ENCODE data around the gene SIVA1. TPM values are rescaled to one million over a fixed set of nuclear protein-coding genes. Genes with fewer than 3 reads are reported as not detected.

Gene SIVA1
- total RNA-seq, 1 donor from 2014 or later: 60.7 TPM

DNA sequence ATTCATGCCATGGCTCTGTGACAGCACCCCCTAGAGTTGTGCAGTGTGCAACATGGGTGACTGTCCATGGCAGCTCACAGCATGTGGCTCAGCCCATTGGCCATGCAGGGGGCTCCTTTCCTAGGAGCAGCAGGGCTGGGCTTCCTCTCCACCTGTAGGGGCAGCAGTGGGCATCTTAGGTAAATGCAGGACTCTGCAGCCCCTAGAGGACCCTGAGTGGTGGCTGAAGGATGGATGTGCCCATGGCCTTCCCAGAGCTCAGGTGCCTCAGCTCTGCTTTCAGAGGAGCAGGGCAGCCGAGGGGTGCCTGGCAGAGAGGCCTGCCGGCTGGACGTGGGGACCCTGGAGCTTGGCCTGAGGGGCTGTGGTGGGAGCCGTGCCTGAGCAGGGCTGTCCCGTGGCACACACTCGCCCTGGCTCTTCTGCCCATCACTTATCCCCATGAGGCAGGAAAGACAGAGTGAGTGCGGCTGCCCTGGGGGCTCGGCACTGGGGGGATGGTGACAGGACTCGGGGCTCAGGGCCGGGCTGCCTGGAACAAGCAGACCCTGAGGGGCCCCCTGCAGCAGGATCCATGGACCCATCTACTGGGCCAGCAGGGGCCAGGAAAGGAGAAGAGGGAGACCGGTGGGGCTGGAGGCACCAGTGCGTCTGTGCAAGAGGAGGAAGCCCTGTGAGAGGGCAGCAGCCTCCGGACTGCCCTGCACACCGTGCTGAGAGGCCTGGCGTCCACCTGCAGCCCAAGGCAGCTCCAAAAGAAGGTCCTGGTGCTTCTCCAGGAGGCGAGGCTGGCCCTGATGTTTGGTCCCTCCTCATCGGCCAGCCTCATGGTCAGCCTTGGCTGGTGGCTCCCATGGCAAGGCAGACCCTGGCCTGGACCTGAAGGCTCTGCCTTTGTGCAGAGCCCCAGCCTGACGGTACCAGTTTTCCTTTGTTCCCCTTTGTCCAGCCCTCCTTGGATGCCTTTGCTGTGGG lies 21.3 kb upstream of the SIVA1 start:
- DNase-seq: no peak
- intact Hi-C loops (cut with DNase I): no loop called here
- no peak for ATAC-seq (ENCODE audit: poor library complexity)

GRCh38 chr14:104732355-104732804 lies 20.6 kb upstream of the SIVA1 start:
- ATAC-seq (ENCODE audit: poor library complexity) (peak; percentile 65), DNase-seq (peak; percentile 91)
- intact Hi-C loops (cut with DNase I): no loop called here

- no peak for ATAC-seq (ENCODE audit: poor library complexity)
- DNase-seq: no peak
- intact Hi-C loops (cut with DNase I): no loop called here
Measured at GRCh38 chr14:104732931-104733681, 19.8 kb upstream of the SIVA1 start.

DNA sequence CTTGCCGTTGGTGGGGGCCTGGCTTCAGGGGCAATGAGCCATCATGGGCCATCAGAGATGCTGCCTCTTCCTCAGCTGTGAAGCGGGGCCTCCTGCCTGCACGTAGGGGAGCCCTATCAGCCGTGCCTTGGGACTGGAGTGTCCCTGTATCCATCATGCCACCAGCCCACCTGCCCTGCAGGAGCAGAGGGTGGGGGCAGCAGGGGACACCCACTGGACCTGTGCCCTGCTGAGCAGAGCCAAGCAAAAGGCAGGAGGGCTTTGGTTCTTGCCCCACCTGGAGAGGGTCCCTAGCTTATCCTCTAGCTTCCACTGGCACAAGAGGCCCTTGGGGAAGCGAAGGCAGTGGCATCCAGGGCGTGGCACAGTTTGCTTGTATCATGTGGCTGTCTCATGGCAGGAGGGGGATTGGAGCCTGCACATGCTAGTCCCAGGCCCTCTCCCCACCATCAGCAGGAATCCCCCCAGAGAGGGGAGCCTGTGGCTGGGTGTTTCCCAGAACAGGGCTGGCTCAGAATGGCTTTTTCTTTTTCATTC lies 18.8 kb upstream of the SIVA1 start:
- no peak for DNase-seq
- intact Hi-C loops (cut with DNase I): no loop called here
- ATAC-seq (ENCODE audit: poor library complexity): no peak

DNA sequence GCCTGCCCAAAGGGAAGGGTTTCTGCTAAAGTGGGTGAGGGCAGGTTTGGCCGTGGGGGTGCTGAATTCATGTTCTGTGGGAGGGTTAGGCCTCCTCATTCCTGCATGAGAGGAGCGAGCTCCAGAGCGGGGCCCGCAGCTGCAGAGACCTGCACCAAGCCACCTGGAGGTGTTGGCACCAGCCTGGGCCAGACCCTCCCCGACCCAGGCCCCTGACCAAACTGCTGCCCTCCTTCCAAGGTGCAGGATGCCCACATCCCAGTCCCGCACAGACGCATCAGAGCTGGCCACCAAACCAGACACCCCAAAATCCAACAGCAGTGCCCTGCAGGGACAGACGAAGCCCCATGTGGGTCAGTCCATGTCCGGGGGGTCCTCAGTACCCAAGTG lies 18.4 kb upstream of the SIVA1 start:
- intact Hi-C loops (cut with DNase I): no loop called here
- DNase-seq (no peak), ATAC-seq (ENCODE audit: poor library complexity) (no peak)

DNA sequence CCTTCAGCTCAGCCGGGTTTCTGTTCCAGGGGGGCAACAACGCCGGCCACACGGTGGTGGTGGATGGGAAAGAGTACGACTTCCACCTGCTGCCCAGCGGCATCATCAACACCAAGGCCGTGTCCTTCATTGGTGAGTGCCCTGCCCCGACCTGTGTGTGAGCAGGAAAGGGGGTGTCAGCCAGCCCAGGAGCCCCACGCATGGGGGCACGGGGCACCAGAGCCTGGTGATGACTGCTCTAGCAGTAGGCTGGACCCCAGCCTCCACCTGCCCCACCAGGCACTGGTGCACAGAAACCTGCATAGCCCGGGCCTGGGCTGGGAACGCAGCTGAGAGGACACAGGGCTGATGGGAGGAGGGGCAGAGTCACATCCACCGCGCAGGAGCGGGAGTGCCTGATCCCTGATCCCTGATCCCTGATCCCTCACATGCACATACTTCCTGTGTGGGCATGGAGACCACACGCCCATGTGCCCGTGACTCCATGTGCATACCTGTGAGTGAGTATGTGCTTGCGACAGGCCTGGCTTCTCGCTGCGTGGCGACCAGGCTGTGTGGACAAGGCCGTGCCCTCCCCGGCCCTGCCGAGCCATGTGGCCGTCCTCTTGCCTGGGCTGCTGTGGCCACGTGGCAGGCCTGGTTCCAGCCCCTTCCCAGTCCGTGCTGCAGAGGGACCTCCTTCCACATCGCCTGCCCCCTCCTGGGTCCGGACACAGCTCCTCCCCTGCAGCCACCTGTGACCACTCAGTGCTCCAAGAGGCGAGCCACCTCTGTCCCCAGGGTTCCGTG lies 17.8 kb upstream of the SIVA1 start:
- no peak for DNase-seq
- intact Hi-C loops (cut with DNase I): no loop called here
- ATAC-seq (ENCODE audit: poor library complexity): peak; percentile 8

DNA sequence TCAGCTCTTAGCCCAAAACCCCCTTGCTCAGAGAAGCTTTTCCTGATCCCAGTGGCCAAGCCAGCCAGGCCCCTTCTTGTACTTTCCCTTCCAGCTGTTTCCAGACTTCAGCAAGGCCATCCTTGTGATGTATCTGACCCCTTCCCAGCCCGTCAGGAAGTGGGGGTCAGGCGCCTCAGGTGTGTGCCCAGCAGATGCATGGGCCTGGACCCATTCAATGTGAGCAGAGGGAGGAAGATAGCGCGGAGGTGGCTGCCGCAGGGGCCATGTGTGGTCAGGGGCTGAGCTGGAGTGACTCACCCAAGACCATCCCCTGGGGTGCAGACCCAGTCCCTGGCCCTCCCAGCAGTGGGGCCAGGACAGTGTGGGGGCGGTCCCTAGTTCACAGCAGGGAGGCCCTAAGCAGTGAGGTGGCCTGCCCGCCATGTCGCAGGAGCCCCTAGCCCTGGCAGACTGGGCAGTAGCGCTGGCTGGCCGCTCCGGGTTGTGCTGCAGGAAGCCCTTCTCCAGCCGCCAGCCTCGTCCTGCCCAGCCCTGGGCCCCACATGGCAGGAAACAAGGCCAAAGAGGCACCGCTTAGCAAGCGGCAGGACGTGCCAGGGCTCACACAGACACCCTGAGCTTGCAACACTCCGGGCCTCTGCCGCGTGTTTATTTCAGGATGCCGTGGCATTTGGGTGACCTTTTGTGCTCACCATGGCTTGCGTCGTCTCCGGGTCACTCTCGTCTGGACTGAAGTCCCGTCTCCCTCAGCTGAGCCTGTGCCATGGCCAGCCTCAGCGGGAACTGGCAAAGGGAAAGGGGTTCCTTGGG lies 16.9 kb upstream of the SIVA1 start:
- ATAC-seq (ENCODE audit: poor library complexity) (peak; percentile 78), DNase-seq (peak; percentile 93)
- intact Hi-C loops (cut with DNase I): no loop called here

- ATAC-seq (ENCODE audit: poor library complexity): no peak
- DNase-seq: no peak
- intact Hi-C loops (cut with DNase I): no loop called here
Measured at GRCh38 chr14:104738375-104739019, 14.4 kb upstream of the SIVA1 start.

- no peak for ATAC-seq (ENCODE audit: poor library complexity)
- DNase-seq: no peak
- intact Hi-C loops (cut with DNase I): no loop called here
Measured at GRCh38 chr14:104739026-104739425, 13.9 kb upstream of the SIVA1 start.

DNA sequence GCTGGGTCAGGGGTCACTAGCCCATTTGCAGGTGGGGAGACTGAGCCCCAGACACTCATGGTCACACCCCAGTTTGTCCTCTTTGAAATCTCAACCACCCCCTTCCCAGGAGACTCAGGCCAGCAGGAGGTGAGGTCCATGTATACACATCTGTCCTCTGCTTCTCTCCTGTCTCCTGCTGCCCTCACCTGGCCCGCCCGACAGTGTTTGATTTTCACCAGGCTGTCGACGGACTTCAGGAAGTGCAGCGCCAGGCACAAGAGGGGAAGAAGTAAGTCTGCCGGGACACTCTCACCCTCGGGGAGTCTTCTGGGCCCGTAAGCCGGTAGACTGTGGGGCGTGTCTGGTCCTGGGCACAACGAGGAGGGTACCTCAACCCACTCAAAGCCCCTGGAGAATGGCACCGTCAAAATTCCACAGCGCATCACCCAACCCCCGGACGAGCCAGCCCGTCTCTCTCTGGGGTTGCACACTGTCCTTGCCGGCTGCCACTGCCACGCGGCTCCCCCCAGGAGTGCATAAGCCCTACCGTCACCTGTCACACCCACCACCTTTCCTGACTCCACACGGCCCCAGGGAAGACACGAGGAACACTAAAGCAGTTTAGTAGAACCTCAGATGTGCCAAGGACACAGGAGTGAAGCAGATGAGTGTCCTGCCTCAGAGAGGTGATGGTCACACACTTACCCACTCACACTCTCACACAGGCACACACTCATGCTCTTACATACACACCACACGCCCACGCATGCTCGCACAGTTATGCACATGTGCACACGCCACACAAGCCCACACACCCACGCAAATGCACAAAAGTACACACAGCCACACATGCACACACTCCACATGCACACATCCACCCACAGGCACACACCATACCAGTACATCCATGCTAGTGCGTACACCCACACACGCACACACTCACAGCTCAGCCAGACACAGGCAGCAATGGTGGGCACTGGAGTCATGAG lies 13.1 kb upstream of the SIVA1 start:
- DNase-seq (no peak), ATAC-seq (ENCODE audit: poor library complexity) (no peak)
- intact Hi-C loops (cut with DNase I): no loop called here

- ATAC-seq (ENCODE audit: poor library complexity) (no peak), DNase-seq (no peak)
- intact Hi-C loops (cut with DNase I): no loop called here
Measured at GRCh38 chr14:104741108-104741802, 11.7 kb upstream of the SIVA1 start.

DNA sequence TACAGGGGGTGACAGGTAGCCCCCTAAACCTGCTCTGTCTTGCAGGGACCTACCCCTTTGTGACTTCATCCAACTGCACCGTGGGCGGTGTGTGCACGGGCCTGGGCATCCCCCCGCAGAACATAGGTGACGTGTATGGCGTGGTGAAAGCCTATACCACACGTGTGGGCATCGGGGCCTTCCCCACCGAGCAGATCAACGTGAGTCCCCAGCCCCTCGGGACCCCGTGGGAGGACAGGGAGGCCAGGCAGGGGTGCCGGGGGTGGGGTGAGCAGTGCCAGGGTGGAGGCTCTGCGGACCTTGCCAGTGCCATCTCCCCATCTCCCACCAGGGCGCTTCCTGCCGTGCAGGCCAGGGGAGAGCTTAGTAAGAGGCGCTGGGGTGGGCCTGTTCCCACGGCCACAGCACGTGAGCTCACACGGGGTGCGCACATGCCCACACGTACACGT lies 11.1 kb upstream of the SIVA1 start:
- ATAC-seq (ENCODE audit: poor library complexity): no peak
- intact Hi-C loops (cut with DNase I): no loop called here
- no peak for DNase-seq

GRCh38 chr14:104742586-104743455 lies 10.1 kb upstream of the SIVA1 start:
- peak; percentile 41 for DNase-seq
- intact Hi-C loops (cut with DNase I): no loop called here
- no peak for ATAC-seq (ENCODE audit: poor library complexity)

GRCh38 chr14:104743461-104744380 lies 9.2 kb upstream of the SIVA1 start:
- no peak for ATAC-seq (ENCODE audit: poor library complexity)
- no peak for DNase-seq
- intact Hi-C loops (cut with DNase I): no loop called here
